DMS153 treated with DMSO at 0.1 percent for 48 hours (cell line): ENCODE measurements around the gene SLC12A1.

Experiments used
- DNase-seq: peaks from one replicate; lab custom pipeline; 2025; ENCODE audit not compliant: unreplicated experiment; lab: John Stamatoyannopoulos, UW

The SLC12A1 gene

DNA sequence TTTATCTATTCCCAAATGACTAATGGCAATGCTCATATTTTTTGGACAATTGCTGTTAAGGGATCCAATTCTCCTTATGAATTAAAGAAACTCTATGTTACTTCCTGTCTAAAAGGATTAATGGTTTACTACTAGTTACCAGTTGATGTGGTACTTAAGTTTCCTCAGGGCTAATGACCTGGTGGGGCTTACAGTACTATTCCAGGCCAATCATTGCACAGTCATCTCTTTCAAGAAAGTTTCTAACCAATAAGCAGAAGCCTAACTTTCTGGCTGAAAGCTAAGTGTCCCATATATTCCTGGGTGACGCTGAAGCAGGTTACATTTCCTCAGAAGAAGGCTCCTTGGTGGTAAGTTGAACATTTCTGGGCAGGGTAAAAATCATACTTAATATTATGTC, at the start of gene SLC12A1:
TSS of gene SLC12A1 (plus strand) at position 322 of the 400 bp plus-strand sequence. CDS start 1,418 bp downstream, outside the sequence.
- no peak for DNase-seq

DNA sequence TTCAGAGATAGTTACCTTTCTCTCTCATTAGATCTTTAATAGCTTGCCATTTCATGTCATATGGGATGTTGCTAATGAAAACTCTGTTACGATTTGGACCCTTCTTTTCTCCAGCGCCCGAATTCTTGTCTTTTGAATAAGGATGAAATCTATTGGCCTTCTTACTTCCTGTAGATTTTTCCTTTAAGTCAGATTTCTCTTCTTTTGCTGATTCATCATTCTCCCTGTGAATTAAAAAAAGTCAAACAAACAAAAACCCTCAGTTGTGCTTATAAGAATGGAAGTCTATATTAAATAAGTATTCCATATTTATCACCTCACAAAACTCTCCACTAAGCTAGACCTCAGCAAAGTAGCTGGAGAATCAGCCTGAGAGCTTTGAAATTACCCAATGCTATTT, 37.5 kb upstream of the SLC12A1 start:
- DNase-seq: no peak

DNA sequence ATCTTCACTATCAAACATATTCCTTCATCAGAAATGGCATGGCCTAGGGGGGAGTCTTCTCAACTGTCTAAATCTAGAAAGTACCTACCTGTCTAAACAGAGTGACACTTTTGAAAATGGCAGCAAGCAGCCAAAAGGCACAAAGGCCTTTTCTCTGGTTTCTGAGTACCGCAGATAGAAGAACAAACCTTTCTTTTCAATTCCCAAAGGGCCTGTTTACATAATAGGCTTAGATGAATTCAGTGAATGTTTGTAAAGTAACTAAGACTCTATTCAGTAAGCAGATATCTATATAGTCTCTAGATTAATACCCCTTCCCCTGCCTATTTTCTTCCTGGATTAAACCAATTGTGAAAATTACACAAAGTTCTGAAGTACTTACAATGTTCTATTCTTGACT, 35.1 kb upstream of the SLC12A1 start:
- no peak for DNase-seq

DNA sequence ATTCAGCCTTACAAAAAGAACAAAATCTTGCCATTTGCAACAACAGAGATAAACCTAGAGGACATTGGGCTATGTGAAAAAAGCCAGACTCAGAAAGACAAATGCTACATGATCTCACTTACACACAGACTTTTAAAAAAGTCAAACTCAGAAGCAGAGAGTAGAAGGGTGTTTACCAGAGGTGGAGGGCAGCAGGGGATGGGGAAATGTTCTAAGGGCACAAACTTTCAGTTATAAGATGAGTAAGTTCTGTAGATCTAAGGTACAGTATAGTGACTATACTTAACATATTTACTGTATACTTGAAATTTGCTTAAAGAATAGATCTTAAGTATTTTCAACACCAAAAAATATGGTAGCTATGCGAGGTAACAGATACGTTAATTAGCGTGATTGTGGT, 31.0 kb upstream of the SLC12A1 start:
- no peak for DNase-seq

DNA sequence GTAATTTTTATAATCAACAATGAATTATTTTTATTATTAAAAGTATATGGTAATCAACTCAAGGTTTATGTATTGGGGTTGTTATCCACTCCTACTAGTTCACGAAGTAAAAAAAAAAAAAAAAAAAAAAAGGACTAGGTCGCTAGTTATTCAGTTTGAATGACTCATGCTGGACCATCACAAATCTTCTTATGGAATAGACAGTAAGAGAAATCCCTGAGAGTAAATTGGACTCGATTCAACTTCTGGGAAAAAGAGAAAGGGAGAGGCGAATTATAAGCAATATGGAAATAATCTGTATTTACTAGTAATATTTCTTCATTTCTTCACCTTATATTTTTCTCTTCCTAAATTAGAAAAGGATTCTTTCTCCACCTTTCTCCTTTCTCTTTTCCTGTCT, 30.0 kb upstream of the SLC12A1 start:
- no peak for DNase-seq

DNA sequence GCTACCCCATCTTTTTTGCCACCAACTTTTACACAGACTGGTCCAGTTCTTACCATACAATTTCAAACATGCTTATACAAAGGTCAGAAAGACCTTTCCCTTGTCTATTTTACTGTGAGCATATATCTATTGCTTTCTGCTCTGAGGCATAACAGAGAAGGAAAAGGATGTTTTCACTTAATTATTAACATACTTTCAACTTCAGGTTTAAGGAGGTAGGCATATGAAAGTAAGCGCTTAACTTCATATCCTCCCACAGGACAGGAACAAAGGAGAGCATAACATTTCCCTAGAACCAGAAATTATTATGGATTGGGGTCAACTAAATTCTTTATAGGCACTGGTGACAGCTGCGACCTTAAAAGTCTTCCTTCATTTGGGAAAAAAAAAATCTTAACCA, 29.1 kb upstream of the SLC12A1 start:
- DNase-seq: no peak

DNA sequence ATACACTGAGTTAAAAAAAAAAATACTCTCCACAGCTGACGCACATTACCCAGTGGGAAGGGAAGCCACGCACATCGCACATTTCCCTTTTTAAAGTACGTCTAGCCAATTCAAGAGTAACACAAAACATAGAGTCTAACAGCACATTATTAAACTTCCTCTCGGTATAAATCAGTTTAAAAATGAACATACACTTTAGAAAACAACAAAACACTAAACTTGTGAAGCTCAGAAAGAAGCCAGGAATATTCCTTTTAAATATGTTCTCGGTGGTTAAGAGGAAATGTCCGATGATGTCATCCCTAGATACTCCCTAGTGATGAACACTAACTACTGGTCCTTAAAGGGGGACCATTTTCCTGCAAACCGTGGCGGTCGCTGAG, 28.7 kb upstream of the SLC12A1 start:
- DNase-seq: peak; percentile 3

DNA sequence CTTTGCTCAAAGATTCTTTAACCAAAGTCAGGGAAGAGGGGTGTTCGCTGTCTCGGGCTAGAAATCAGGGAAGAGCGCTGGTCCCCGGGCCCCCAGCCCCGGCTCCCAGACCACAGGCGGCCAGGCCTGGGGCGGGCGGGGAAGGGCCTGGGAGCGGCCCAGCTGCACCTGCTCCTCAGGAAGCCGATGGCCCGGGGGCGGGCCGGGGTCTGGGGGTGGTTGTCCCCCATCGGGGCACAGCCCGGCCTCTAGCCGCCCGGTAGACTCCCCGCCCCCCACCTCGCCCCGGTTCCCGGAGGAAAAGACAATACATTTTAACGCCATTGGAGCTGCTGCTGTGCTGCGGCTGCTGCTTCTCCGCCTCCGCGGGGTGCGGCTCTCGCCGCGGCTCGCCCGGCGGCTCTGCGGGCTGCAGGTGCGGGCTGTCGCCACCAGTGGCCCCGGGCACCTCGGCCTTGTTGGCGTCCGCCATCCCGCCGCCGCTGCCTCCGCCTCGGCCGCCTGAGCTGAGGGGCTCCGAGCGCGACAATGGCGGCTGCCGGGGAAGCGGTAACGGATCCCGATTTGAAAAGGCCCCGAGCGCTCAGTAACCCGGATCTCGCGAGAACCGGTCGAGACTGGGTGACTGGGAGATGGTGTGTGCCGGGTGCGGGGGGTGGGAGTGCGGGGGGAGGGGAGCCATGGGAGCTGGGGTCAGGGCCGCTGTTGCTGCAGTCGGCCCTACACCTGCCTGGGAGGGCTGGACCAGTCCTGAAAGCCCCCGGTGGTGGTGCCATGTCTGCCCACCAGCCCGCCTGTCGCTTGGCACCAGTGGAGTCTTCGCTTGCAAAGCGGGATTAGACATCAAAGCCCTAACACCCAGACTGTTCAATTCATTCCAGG, 28.1 kb upstream of the SLC12A1 start, which contains the start of gene MYEF2:
TSS of gene MYEF2 (minus strand) at position 530 of the 882 bp plus-strand sequence. CDS start at position 472, 58 bp downstream.
- DNase-seq: no peak

DNA sequence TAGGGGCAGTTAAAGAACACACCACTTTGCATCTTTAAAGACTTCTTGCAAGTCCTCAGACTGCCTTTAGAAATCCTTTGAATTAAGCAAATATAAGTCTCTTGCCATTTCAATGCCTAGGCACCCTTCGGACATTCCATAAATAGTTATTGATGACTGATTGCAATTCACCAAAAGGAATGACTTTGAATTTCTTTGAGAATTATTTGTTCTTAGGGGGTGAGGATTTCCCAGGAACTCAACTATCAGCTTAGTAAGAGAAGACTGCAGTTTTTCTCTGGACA, 27.5 kb upstream of the SLC12A1 start:
- DNase-seq: no peak

DNA sequence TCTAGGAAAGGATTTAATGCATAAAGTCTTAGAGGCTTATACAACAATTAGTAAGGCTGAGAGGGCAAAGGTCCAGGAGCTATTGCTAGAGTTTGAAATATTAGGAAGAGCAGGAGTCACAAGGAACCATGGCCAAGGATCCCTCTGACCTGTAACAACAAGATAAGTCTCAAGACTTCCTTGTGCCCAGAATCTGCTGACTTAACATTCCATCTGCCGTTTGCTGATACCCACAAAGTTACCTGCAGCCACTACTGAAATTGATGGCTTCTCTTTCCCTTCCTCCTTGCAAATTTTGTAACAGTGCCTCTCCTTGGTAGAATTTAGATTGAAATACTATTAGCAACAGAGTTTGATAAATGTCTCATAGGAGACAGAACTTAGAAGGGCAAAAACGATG, 23.4 kb upstream of the SLC12A1 start:
- no peak for DNase-seq

DNA sequence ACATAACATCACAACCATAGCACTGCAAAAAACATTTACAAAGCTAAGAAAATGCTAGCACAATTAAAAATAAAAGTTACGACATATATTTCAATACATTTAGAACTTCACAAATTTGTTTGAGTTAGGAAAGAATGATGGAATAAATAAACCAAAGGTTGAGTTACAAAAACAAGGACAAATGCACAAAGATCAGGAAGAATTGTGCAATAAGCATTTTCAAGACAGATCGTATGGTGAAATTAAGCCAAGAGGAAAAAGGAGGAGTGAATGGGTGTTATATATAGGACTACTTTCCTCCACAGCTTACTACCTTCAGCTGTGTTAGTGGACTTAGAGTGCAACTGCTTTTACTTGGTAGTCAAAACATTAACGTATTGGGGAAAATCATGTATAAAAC, 20.6 kb upstream of the SLC12A1 start:
- no peak for DNase-seq

DNA sequence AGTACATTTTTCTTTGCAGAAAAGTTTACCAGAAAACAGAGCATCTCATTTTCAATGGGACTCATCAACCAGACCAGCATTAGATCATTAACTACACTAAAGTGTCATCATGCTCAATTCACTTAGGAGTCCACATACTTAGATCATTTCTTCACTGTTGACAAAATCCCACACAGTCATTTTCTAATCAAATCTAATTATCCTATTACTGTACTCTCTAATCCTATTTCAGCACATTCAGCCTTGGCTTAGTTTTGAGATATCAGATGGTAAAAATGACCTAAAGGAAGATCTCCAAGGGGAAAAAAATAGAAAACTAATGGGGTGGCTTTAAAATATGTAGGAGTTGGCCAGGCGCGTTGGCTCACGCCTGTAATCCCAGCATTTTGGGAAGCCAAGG, 19.8 kb upstream of the SLC12A1 start:
- no peak for DNase-seq

DNA sequence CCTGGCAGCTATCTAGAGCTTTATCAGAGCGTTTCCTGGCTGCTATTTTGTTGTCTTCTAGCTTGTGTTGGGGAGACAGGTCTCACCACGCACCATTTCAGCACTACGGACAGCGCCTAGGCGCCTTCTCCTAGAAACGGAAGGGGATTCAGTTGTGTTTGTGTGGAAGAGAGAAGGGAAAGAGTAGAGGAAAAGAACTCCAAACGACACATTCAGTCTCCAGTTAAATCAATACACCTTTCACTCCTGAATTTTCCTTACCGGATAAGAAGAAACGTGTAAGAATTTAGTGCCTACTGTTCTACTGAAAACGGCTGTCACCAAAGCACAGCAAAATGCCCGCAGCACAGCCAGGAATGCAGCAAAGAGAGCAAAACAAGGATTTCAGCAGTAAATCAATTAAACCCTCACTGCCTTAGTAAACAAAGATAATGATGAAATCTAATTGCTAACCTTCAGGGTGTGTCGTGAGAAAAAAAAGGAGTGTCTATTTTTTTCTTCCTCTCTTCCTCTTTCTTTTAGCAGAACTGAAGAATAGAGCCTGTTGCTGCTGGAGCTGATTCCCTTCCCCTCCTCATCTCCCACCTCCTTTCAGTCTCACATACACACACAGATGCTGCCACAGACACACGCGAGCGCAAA, 15.0 kb upstream of the SLC12A1 start:
- no peak for DNase-seq

DNA sequence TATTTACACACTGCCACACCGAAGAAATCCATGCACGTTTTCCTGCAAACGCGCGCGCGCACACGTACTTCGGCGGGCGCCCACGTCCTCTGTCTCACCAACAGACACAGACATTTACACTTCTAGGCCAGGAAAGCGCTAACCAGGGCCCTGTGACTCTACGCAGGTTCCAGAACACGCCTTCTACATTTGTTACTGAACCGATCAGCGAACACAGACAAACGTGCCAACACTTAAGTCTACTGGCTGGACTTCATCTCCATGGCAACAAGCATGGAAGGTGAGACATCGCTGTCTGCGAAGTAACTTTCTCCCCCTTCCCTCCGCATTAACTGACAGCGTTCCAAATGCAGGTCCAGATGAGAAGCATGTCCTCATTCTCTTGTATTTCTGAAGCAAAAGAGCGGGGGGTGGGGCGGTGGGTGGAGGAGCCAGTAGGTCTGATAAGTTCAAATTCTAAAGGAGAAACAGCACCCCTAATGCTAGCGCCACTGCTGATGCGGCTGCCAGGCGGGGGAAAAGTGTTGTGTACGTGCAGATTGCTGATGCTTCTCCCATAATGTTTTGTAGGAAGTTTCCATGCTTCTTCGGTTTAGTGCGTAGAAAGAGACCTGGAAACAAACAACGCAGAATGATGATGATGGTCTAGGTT, 14.4 kb upstream of the SLC12A1 start, which contains the start of gene CTXN2:
TSS of gene CTXN2 (plus strand) at position 92 of the 652 bp plus-strand sequence. CDS start 9,636 bp downstream, outside the sequence.
- no peak for DNase-seq

DNA sequence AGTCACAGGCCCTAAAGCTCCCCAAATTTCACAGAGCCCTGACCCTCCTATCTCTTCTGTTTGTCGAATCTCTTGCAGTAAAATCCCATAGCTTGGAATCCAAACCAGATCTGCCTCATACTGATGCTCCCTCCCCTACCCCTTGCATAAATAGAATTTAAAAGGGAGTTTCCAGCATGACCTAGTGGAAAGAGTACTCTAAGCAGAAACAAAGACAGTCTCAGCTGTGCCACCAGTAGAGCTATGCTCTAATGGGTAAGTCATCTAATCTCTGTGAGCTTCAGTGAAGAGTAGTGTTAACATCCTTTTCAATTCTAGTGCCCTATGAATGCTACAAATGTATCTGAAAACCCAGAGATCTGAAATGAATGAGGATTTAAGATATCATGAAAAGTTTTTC, 4.0 kb upstream of the SLC12A1 start:
- no peak for DNase-seq

DNA sequence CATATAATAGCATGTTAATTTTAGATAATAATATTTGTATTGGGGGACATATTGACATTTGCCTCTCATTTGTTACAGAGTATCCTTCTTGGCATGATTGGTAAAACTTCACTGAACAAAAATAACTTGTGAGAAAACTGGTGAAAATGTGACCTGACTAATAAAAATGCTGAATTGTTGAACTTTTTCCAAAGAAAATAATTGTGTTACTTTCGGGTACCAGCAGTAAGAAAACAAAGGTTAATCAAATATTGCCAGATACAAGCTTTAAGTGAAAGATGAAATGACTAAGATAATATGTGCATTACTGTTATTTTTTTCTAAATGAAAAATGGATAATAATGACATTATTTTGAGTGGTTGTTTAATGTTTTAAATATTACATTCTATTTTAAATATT, 15.2 kb downstream of the SLC12A1 start:
- DNase-seq: no peak

DNA sequence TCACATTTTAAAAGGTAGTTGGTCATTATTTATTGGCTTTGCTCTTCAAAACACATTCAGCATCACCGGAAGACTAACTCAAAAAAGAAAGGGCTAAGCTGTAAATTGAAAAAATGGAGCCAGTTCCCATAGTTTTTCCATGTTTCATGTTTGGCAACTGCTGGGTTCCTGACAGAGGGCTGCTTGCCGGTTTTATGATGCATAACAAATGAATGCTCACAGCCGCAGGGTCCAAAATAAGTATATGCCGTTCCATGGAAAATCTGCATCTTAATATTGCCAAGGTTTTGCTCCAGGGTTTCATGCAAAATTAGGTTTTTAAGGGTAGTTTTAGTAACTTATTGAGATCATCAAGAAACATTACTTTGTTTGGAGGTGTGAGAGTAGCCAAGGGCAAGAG, 15.8 kb downstream of the SLC12A1 start:
- DNase-seq: no peak

DNA sequence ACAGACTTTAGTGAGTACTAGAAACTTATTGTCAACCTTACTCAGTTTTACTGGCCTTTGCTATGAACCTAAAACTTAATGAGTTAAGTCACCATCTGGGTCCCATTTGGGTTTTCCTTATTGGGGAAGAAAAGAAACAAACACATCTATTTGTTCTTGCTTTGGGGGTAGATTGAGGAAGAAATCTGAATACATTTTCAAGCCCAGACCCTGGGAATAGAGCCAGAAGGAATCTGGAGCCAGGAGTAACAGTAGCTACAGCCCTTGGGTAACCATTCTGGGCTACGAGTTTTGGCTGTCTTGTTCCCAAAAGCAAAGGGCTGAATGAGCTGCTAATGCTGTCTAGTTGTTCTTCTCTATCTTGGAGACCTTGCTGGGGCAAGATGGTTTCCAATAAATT, 16.5 kb downstream of the SLC12A1 start:
- no peak for DNase-seq

DNA sequence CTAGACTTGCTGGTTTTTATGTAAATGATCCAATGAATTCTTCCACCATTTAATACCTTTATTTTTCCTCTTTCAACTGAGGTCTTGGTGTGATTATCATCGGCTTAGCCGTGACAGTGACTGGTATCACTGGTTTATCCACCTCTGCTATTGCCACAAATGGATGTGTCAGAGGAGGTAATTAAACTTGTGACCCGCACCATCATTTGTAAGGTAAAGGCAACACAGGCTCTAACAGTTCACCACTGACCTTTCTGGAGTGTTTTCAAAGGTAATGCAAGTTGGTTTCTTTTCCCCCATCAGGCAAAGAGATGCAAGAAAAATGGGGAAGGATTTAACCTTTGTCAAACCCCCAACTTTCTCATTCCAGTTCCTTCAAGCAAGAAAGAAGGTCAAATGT, 19.7 kb downstream of the SLC12A1 start:
- DNase-seq: no peak

DNA sequence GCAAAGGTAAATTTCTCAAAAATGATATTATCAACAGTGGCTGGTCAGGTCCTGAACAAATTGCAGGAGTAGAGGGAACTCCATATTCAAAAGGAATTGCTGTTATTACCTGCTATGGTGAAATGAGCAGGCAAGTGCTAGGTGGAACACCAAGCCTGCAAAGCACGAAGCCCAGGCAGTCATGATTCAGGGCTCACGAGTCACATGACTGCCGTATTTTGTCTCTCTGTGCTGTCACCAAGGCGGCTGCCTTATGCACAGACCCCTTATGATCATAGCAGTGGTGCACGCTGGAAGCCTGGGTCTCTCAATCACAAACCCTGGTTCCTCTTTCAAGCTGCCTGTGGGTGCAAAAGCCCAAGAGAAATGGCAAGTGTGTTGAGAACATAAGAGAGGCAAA, 24.4 kb downstream of the SLC12A1 start:
- no peak for DNase-seq

DNA sequence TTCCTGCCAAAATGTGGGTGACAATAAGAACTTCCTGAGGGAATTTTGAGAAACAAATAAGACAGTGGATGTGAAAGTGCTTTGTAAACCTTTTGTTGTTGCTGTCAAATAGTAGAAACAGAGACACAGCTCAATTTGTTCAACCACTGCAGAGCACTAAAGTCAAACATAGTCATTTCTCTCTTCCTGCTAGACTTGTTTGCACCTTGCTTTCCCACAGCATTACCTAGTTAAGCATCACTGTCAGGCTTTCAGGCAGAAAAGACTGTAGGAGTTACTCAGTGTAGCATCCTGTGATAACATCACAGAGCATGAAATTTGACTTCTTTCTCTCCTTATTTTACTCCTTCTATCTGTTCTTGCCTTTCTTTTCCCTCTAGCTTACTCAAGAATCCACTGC, 27.1 kb downstream of the SLC12A1 start:
- no peak for DNase-seq

DNA sequence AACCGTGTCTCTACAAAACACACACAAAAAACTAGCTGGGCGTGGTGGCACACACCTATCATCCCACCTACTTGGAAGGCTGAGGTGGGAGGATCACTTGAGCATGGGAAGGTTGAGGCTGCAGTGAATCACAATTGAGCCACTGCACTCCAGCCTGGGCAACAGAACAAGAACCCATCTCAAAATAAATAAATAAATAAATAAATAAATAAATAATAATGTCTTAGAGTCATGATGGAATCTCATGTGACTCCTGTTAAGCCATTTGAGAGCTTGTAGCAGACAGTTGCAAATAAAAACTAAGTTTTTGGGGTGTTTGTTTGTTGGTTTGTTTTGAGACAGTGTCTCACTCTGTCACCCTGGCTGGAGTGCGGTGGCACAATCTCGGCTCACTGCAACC, 33.2 kb downstream of the SLC12A1 start:
- no peak for DNase-seq
